ENCODE results near the gene RTL9. TPM values are rescaled to one million over a fixed set of nuclear protein-coding genes. Genes with fewer than 3 reads are reported as not detected.

The RTL9 gene
- total and polyA plus RNA-seq, 2 donors (not counting 1 experiment from before 2014, with no cell fraction given), result 0.09 to 0.17 TPM

- Histone ChIP-seq H3K4me3 (replicated peaks in 1 of 4; ENCODE audit: control extremely low read depth in 1 of 4, insufficient read depth in 1 of 4, low read depth in 3 of 4, low read length in 4 of 4) (no peak overlapping the region), H3K36me3 (ENCODE audit: control insufficient read depth, insufficient read depth, low read length) (no peaks in the 10 kb centered on the region), H3K79me2 (ENCODE audit: control insufficient read depth, insufficient read depth, low read length) (no peaks in the 10 kb centered on the region)
These were observed 39.3 kb downstream of the RTL9 start for GRCh38 chrX:110397904-110398303.

GRCh38 chrX:110399497-110399896, 40.8 kb downstream of the RTL9 start:
- Histone ChIP-seq H4K20me1 (ENCODE audit: control insufficient read depth, extremely low read depth, insufficient read depth, low read length) (no peaks in the 10 kb centered on the region), H3K4me3 (replicated peaks in 1 of 4; ENCODE audit: control extremely low read depth in 1 of 4, insufficient read depth in 1 of 4, low read depth in 3 of 4, low read length in 4 of 4) (no peak overlapping the region), H3K36me3 (ENCODE audit: control insufficient read depth, insufficient read depth, low read length) (no peaks in the 10 kb centered on the region), H3K4me1 (ENCODE audit: control insufficient read depth, extremely low read depth, insufficient read depth, low read length) (peaks cover 10% of the 10 kb centered on the region), H3K9me3 (ENCODE audit: control insufficient read depth, insufficient read depth, low read depth, low read length) (no peaks in the 10 kb centered on the region), H2AFZ (ENCODE audit: low read length) (no peak overlapping the region), H3K9ac (ENCODE audit: insufficient read depth, low read length) (no peak overlapping the region), H3K27me3 (ENCODE audit: control insufficient read depth, insufficient read depth, low read length) (no peaks in the 10 kb centered on the region), H3K4me2 (ENCODE audit: extremely low read depth, insufficient read depth, low read length) (no peak overlapping the region), H3K79me2 (ENCODE audit: control insufficient read depth, insufficient read depth, low read length) (no peaks in the 10 kb centered on the region), H3K27ac (ENCODE audit: insufficient read depth, low read length) (no peak overlapping the region)
- TF ChIP-seq CTCF (conservative IDR thresholded peaks at IDR 0.05 in 1 of 2, IDR thresholded peaks at IDR 0.05 in 1 of 2; ENCODE audit: low read depth in 1 of 2, low read length in 2 of 2) (no peak), EZH2 (IDR thresholded peaks at IDR 0.05; ENCODE audit: low read length, missing control alignments) (no peak)
- no peak for DNase-seq (ENCODE audit: low read depth in 2 of 2)

More at GRCh38 chrX:110397904-110398303, 39.3 kb downstream of the RTL9 start:
- DNase-seq (ENCODE audit: low read depth in 2 of 2), result no peak
- H3K4me1 ChIP-seq (ENCODE audit: control insufficient read depth, extremely low read depth, insufficient read depth, low read length), result peaks cover 5% of the 10 kb centered on the region
- TF ChIP-seq CTCF (conservative IDR thresholded peaks at IDR 0.05 in 1 of 2, IDR thresholded peaks at IDR 0.05 in 1 of 2; ENCODE audit: low read depth in 1 of 2, low read length in 2 of 2) (no peak), EZH2 (IDR thresholded peaks at IDR 0.05; ENCODE audit: low read length, missing control alignments) (no peak)
- H3K9me3 ChIP-seq (ENCODE audit: control insufficient read depth, insufficient read depth, low read depth, low read length), result no peaks in the 10 kb centered on the region
- no peak overlapping the region for H3K4me2 ChIP-seq (ENCODE audit: extremely low read depth, insufficient read depth, low read length)
- no peaks in the 10 kb centered on the region for H3K27me3 ChIP-seq (ENCODE audit: control insufficient read depth, insufficient read depth, low read length)
- no peak overlapping the region for H3K27ac ChIP-seq (ENCODE audit: insufficient read depth, low read length)
- no peak overlapping the region for H3K9ac ChIP-seq (ENCODE audit: insufficient read depth, low read length)
- no peaks in the 10 kb centered on the region for H4K20me1 ChIP-seq (ENCODE audit: control insufficient read depth, extremely low read depth, insufficient read depth, low read length)
- H2AFZ ChIP-seq (ENCODE audit: low read length), result no peak overlapping the region

GRCh38 chrX:110399966-110400365, 41.3 kb downstream of the RTL9 start:
- no peaks in the 10 kb centered on the region for H3K9me3 ChIP-seq (ENCODE audit: control insufficient read depth, insufficient read depth, low read depth, low read length)
- no peak overlapping the region for H3K4me2 ChIP-seq (ENCODE audit: extremely low read depth, insufficient read depth, low read length)
- H2AFZ ChIP-seq (ENCODE audit: low read length), result no peak overlapping the region
- H4K20me1 ChIP-seq (ENCODE audit: control insufficient read depth, extremely low read depth, insufficient read depth, low read length), result no peaks in the 10 kb centered on the region
- no peaks in the 10 kb centered on the region for H3K36me3 ChIP-seq (ENCODE audit: control insufficient read depth, insufficient read depth, low read length)
- no peak for DNase-seq (ENCODE audit: low read depth in 2 of 2)
- H3K79me2 ChIP-seq (ENCODE audit: control insufficient read depth, insufficient read depth, low read length), result no peaks in the 10 kb centered on the region
- no peaks in the 10 kb centered on the region for H3K27me3 ChIP-seq (ENCODE audit: control insufficient read depth, insufficient read depth, low read length)
- H3K4me1 ChIP-seq (ENCODE audit: control insufficient read depth, extremely low read depth, insufficient read depth, low read length), result peaks cover 10% of the 10 kb centered on the region
- TF ChIP-seq CTCF (conservative IDR thresholded peaks at IDR 0.05 in 1 of 2, IDR thresholded peaks at IDR 0.05 in 1 of 2; ENCODE audit: low read depth in 1 of 2, low read length in 2 of 2) (no peak), EZH2 (IDR thresholded peaks at IDR 0.05; ENCODE audit: low read length, missing control alignments) (no peak)
- H3K9ac ChIP-seq (ENCODE audit: insufficient read depth, low read length), result no peak overlapping the region
- H3K4me3 ChIP-seq (replicated peaks in 1 of 4; ENCODE audit: control extremely low read depth in 1 of 4, insufficient read depth in 1 of 4, low read depth in 3 of 4, low read length in 4 of 4), result no peak overlapping the region
- H3K27ac ChIP-seq (ENCODE audit: insufficient read depth, low read length), result no peak overlapping the region
